Gastroesophageal sphincter (tissue), 3 donors: ENCODE data around the gene RRP1B.

Experiments
- POLR2A ChIP-seq, 2 donors: fragments of 450-650 bp; IDR thresholded peaks; one replicate each; pipeline ENCODE4 v1.6.1; 2017; ENCODE audit warnings: antibody characterized with exemption in 2 of 2, mild to moderate bottlenecking in 2 of 2, moderate library complexity in 1 of 2
- TF ChIP-seq, protein P1 (sequence below), 4 experiments: fragments of 200-600 bp in 2 of 4; fragments of 450-650 bp in 2 of 4; sonication (generic) in 1 of 4; IDR thresholded peaks; one replicate each; pipeline ENCODE4 v1.5.1; 2017 to 2019; ENCODE audit warnings: antibody characterized with exemption in 4 of 4, mild to moderate bottlenecking in 2 of 4, moderate library complexity in 2 of 4

DNA sequence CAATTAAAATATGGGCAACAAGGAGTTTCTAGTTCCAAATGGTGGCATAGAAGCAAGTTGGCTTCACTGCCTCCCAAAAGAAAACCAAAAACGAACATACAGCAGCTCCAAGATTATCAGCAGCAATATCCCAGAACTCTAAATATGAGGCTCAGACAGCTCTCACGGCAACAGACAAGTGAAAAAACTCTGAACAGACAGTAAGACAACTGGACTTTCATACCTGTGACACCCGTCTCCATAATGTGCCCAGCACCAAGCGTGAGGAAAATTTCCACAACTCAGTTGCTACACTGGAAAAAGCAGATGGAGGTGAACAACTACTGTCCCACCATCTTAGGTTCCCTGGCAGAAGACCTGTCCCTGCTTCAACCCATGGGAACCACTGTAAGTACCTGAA is 40.0 kb upstream of the RRP1B start:
- no peak for TF ChIP-seq POLR2A (IDR thresholded peaks at IDR 0.05)
- TF ChIP-seq, protein P1, sequence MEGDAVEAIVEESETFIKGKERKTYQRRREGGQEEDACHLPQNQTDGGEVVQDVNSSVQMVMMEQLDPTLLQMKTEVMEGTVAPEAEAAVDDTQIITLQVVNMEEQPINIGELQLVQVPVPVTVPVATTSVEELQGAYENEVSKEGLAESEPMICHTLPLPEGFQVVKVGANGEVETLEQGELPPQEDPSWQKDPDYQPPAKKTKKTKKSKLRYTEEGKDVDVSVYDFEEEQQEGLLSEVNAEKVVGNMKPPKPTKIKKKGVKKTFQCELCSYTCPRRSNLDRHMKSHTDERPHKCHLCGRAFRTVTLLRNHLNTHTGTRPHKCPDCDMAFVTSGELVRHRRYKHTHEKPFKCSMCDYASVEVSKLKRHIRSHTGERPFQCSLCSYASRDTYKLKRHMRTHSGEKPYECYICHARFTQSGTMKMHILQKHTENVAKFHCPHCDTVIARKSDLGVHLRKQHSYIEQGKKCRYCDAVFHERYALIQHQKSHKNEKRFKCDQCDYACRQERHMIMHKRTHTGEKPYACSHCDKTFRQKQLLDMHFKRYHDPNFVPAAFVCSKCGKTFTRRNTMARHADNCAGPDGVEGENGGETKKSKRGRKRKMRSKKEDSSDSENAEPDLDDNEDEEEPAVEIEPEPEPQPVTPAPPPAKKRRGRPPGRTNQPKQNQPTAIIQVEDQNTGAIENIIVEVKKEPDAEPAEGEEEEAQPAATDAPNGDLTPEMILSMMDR (IDR thresholded peaks at IDR 0.05), result no peak
